Spleen (tissue), 3 donors: ENCODE data around the gene SLC25A44.

ENCODE experiments used
- POLR2A ChIP-seq, 3 donors: fragments of 450-650 bp; IDR thresholded peaks; one replicate each; pipeline ENCODE4 v1.5.1; 2017; ENCODE audit warnings: antibody characterized with exemption in 3 of 3, mild to moderate bottlenecking in 1 of 3
- POLR2AphosphoS5 ChIP-seq, 3 donors: sonication (generic); formaldehyde crosslinking; IDR thresholded peaks; one replicate each; pipeline ENCODE4 v1.5.1; 2017; ENCODE audit warnings: antibody characterized with exemption in 3 of 3

DNA sequence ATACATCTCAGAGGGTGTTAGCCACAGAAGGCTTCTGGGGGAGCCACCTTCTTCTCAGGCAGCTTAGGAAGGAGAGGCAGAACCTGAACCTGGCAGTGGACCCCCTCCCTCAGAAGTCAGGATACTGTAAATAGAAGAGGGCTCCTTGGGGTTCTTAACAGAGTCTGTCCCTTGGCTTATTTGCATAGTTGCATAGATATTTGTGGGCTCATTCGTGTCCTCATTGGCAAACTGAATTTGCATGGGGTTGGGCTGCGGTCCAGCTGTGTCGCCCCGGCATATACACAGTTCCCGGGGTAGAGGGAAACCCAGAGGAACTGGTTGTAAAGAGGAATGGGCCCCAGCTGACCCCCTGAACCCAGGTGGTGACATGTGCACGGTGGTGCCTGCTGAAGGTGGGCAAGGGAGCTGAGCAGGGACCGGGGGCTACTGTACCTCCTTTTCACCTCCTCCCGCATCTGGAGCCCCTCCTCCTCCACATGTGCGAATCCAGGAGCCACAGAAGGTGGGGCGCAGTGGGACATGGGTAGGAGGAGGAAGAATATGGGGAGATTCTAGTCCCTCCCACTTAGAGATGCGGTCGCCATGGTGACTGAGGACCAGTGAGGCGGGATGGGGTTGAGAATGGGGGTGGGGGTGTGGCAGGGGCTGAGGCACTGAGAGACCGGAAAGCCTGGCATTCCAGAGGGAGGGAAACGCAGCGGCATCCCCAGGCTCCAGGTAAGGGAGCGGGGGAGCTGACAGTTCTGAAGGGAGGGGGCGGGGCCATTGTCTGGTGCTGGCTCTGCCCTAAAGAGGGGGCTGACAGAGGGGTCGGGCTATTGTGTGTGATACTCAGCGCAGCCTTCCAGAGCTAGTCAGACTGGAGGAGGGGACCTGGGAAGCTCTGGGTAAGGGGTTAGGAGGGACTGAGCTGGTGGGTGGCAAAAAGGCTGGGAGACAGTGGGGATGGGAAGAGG lies 44.3 kb upstream of the SLC25A44 start:
- TF ChIP-seq POLR2AphosphoS5 (IDR thresholded peaks at IDR 0.05) (peak in 1 of 3 donors; percentile 24), POLR2A (IDR thresholded peaks at IDR 0.05) (no peak)
